ENCODE measurements around the gene F7. TPM values are rescaled to one million over a fixed set of nuclear protein-coding genes. Genes with fewer than 3 reads are reported as not detected.

F7 gene
- total and polyA plus RNA-seq, 2 donors (not counting 3 experiments of a cell fraction or from before 2014, with no cell fraction given), result not detected

GRCh38 chr13:113087923-113088690, 17.5 kb upstream of the F7 start:
- H3K27me3 ChIP-seq (ENCODE audit: control insufficient read depth in 2 of 2, insufficient read depth in 2 of 2, low read length in 2 of 2), result no peaks in the 10 kb centered on the region
- H3K4me2 ChIP-seq (ENCODE audit: insufficient read depth, low read length), result no peak overlapping the region
- H3K4me3 ChIP-seq (replicated peaks in 1 of 3; ENCODE audit: insufficient read depth in 1 of 3, low read depth in 1 of 3, low read length in 3 of 3), result no peak overlapping the region
- H2AFZ ChIP-seq (ENCODE audit: low read depth, low read length), result no peak overlapping the region
- intact Hi-C loops (cut with micrococcal nuclease), result no loop called here
- DNase-seq (ENCODE audit: low read depth, low spot score) (no peak), FAIRE-seq (no peak)
- H4K20me1 ChIP-seq (replicated peaks; ENCODE audit: control insufficient read depth, extremely low read depth, insufficient read depth, low read length), result no peaks in the 10 kb centered on the region
- H3K9me1 ChIP-seq (replicated peaks; ENCODE audit: control insufficient read depth, extremely low read depth, insufficient read depth, low read length), result no peaks in the 10 kb centered on the region
- ChIA-PET CTCF (interaction anchor here (1.0 kb wide), 1 partner anchor 306 kb away, joined by 3 read pairs; no protein-coding TSS in a partner anchor), POLR2A (no interaction called here)
- dilution Hi-C loops (cut with MboI; ENCODE audit: extremely low pct_ligation_motif_present, low sequenced_read_pairs), result no loop called here
- H3K9ac ChIP-seq (replicated peaks; ENCODE audit: extremely low read depth, insufficient read depth, low read length), result no peak overlapping the region
- TF ChIP-seq EZH2 (IDR thresholded peaks at IDR 0.05; ENCODE audit: borderline replicate concordance, low read depth, low read length, severe bottlenecking) (no peak), POLR2A (IDR thresholded peaks at IDR 0.05; ENCODE audit: low read depth, low read length) (no peak), JUN (IDR thresholded peaks at IDR 0.05; ENCODE audit: borderline replicate concordance, insufficient read depth, insufficient read length, low read depth) (no peak), MAX (IDR thresholded peaks at IDR 0.05; ENCODE audit: insufficient read depth, insufficient read length) (no peak), FOS (IDR thresholded peaks at IDR 0.05; ENCODE audit: borderline replicate concordance, insufficient read depth, low read length) (no peak), MYC (IDR thresholded peaks at IDR 0.05; ENCODE audit: low read depth, low read length) (no peak), GATA2 (IDR thresholded peaks at IDR 0.05; ENCODE audit: insufficient read depth, insufficient read length, low read depth, low read length) (no peak), CTCF (IDR thresholded peaks at IDR 0.05; ENCODE audit: extremely low read depth in 1 of 2, insufficient read depth in 1 of 2, low read depth in 1 of 2, low read length in 2 of 2) (no peak), POLR2AphosphoS5 (IDR thresholded peaks at IDR 0.05; ENCODE audit: insufficient read depth, low read depth, low read length) (no peak)
- H3K9me3 ChIP-seq (replicated peaks; ENCODE audit: control insufficient read depth, insufficient read depth, low read length), result no peaks in the 10 kb centered on the region
- BruUV-seq (replicated peaks), result no TSS peak
- no peaks in the 10 kb centered on the region for H3K79me2 ChIP-seq (ENCODE audit: control insufficient read depth, insufficient read depth, low read length)
- no peaks in the 10 kb centered on the region for H3K4me1 ChIP-seq (ENCODE audit: control insufficient read depth, extremely low read depth, insufficient read depth, low read length)
- no peaks in the 10 kb centered on the region for H3K36me3 ChIP-seq (ENCODE audit: control insufficient read depth in 2 of 2, extremely low read depth in 1 of 2, insufficient read depth in 2 of 2, low read length in 2 of 2)
- H3K27ac ChIP-seq (ENCODE audit: insufficient read depth, low read depth, low read length), result no peak overlapping the region
